ENCODE data around the gene ZNF407. TPM values are rescaled to one million over a fixed set of nuclear protein-coding genes. Genes with fewer than 3 reads are reported as not detected.

Gene ZNF407
- total and polyA plus RNA-seq, 7 donors: 2.4 to 10.2 (median 7.9) TPM

DNA sequence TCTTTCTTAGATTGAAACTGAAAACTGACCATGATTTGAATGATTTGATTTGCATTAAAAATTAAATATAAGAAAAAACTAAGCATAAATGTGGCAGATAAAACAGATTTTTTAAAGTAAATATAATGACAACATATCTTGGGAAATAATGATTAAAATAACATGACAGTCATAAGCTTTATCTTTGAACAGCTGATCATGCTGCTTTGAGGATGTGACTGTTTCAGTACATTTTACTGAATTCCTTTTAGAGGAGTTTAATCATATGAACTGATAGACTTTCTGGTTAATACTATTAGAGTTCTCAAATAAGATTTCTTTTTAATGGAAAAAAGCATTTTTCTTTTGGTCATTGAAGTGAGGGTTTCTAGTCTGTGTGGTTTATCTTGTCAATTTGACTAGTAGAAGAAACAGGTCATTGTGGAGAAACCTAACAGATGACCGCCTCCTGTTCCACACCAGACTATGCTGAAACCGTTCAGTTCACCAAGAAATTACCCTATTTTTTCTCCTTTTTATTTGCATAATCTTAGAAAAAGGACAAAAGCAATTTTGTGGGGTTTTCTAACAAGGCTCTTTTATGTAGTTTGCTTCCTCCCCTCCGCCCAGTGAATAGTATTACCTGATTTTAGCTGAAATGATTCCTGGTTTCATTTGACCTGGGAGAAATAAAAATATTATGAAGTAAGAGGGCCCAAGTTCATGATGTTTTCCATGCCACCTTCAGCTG, 349.1 kb downstream of the ZNF407 start:
- WGBS, 3 donors: 88 to 93% (median 90%) methylated on average over 3 of the region's 3 CpGs
- DNase-seq: no peak
- Histone ChIP-seq H3K4me3 (no peak overlapping the region), H3K9me3 (no peaks in the 10 kb centered on the region), H3K27ac (no peak overlapping the region), H3K27me3 (ENCODE audit: insufficient read depth in 3 of 3, low read length in 2 of 3) (no peaks in the 10 kb centered on the region), H3K4me1 (no peaks in the 10 kb centered on the region), H3K36me3 (ENCODE audit: insufficient read depth in 1 of 2, low read depth in 1 of 2) (no peaks in the 10 kb centered on the region)
- TF ChIP-seq, protein P1, sequence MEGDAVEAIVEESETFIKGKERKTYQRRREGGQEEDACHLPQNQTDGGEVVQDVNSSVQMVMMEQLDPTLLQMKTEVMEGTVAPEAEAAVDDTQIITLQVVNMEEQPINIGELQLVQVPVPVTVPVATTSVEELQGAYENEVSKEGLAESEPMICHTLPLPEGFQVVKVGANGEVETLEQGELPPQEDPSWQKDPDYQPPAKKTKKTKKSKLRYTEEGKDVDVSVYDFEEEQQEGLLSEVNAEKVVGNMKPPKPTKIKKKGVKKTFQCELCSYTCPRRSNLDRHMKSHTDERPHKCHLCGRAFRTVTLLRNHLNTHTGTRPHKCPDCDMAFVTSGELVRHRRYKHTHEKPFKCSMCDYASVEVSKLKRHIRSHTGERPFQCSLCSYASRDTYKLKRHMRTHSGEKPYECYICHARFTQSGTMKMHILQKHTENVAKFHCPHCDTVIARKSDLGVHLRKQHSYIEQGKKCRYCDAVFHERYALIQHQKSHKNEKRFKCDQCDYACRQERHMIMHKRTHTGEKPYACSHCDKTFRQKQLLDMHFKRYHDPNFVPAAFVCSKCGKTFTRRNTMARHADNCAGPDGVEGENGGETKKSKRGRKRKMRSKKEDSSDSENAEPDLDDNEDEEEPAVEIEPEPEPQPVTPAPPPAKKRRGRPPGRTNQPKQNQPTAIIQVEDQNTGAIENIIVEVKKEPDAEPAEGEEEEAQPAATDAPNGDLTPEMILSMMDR (IDR thresholded peaks at IDR 0.05): no peak
- ATAC-seq: no peak
- intact Hi-C loops (cut with DNase I): no loop called here

DNA sequence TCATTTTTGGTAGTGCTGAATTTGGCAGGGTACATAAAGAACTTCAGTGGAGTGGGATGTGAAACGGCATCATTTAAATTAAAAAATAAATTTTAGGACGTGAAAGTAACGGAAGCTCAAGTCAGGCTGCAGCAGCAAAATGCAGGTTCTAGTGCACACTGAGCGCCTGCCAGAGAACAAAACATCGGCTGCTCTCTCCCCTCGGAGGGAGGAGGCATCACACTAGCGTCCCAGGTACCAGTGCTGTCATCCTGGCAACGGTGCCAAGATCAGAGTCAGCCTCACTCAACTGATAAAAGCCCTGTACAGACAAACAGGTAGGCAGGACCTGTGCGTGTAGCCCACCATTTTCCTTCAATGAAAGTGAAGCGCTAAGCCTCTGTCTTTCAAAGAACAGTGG, 349.7 kb downstream of the ZNF407 start:
- Histone ChIP-seq H3K4me1 (no peaks in the 10 kb centered on the region), H3K27me3 (ENCODE audit: insufficient read depth in 3 of 3, low read length in 2 of 3) (no peaks in the 10 kb centered on the region), H3K27ac (no peak overlapping the region), H3K36me3 (ENCODE audit: insufficient read depth in 1 of 2, low read depth in 1 of 2) (no peaks in the 10 kb centered on the region), H3K4me3 (no peak overlapping the region), H3K9me3 (no peaks in the 10 kb centered on the region)
- ATAC-seq (no peak), DNase-seq (no peak)
- intact Hi-C loops (cut with DNase I): no loop called here
- WGBS, 3 donors: 88 to 93% (median 92%) methylated on average over 10 of the region's 10 CpGs
- TF ChIP-seq, protein P1 (IDR thresholded peaks at IDR 0.05): no peak

DNA sequence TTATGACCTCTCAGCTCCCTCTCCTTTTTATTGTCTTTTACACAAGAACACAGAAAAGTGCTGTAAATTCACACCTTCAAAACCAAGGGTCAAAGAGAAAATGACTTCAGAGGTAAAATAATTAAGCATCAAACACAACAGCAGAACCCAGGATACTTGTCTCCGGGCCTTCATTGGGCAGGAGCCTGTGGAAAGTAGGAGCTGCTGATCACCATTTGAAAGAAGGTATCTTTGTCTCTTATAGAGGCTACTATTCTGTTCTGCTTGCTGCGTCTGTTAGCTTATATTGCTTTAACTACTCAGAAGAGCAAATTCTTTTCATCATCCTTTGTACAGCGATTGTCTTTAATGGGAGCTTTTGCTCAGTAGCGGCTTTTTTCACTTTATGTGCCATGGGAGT, 350.2 kb downstream of the ZNF407 start:
- Histone ChIP-seq H3K36me3 (ENCODE audit: insufficient read depth in 1 of 2, low read depth in 1 of 2) (no peaks in the 10 kb centered on the region), H3K27me3 (ENCODE audit: insufficient read depth in 3 of 3, low read length in 2 of 3) (no peaks in the 10 kb centered on the region), H3K4me1 (no peaks in the 10 kb centered on the region), H3K9me3 (no peaks in the 10 kb centered on the region), H3K27ac (no peak overlapping the region), H3K4me3 (no peak overlapping the region)
- TF ChIP-seq, protein P1 (IDR thresholded peaks at IDR 0.05): no peak
- no peak for ATAC-seq
- intact Hi-C loops (cut with DNase I): no loop called here
- no peak for DNase-seq
- WGBS, 3 donors: 93 to 97% (median 94%) methylated on average over 4 of the region's 4 CpGs

DNA sequence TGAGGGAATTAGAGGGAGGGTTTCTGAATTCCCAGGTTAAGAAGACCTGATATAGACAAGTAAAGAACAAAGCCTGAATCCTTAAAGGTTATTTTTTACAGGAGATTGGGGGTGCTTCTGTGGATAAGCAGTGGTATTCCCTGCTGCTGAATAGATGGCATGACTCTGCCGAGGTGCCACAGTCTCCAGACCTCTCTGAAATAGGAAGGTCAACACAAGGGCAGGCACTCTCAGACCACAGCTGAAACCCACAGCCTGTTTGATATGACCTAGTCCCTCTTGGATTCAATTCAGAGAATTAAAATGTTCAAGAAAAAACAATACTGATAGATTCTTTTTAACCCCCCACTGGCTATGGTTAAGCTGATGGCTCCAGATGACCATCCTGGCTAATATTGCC, 351.9 kb downstream of the ZNF407 start:
- ATAC-seq (no peak), DNase-seq (no peak)
- H3K27me3 ChIP-seq (ENCODE audit: insufficient read depth in 3 of 3, low read length in 2 of 3): no peaks in the 10 kb centered on the region
- H3K9me3 ChIP-seq: no peaks in the 10 kb centered on the region
- intact Hi-C loops (cut with DNase I): no loop called here
- no peak overlapping the region for H3K27ac ChIP-seq
- no peaks in the 10 kb centered on the region for H3K4me1 ChIP-seq
- WGBS, 3 donors: 41 to 65% (median 60%) methylated on average over 1 of the region's 1 CpG
- H3K4me3 ChIP-seq: no peak overlapping the region
- TF ChIP-seq, protein P1 (IDR thresholded peaks at IDR 0.05): no peak
- H3K36me3 ChIP-seq (ENCODE audit: insufficient read depth in 1 of 2, low read depth in 1 of 2): no peaks in the 10 kb centered on the region

DNA sequence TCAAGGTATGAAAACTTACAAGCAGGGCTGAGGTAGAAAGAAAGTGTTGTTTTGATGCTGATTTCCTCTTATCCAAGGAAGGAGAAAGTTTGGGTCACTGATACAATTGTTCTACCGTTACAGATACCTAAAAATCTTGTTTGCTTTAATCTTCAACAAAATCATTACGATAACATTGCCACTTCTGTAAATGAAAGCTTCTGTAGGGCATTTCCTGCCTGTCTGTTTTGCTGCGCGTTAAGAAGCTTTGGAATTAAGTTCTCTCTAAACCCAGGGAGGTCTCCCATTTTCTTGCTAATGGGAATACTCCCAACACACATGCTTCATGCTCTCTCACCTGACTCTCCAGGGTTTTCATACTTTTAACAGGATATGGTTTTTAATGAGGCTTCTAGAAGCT, 352.8 kb downstream of the ZNF407 start:
- Histone ChIP-seq H3K4me3 (no peak overlapping the region), H3K9me3 (no peaks in the 10 kb centered on the region), H3K4me1 (no peaks in the 10 kb centered on the region), H3K27me3 (ENCODE audit: insufficient read depth in 3 of 3, low read length in 2 of 3) (no peaks in the 10 kb centered on the region), H3K36me3 (ENCODE audit: insufficient read depth in 1 of 2, low read depth in 1 of 2) (no peaks in the 10 kb centered on the region), H3K27ac (no peak overlapping the region)
- ATAC-seq (no peak), DNase-seq (no peak)
- intact Hi-C loops (cut with DNase I): no loop called here
- TF ChIP-seq, protein P1 (IDR thresholded peaks at IDR 0.05): no peak
- 68 to 82% (median 74%) methylated on average over 4 of the region's 4 CpGs for WGBS, 3 donors

All from psoas muscle (tissue), 8 donors.